ENCODE results near the gene ARL11. TPM values are rescaled to one million over a fixed set of nuclear protein-coding genes. Genes with fewer than 3 reads are reported as not detected.
A peak's percentile ranks its signal among the peaks of the same experiment; 100 is the strongest.

Gene ARL11
- total and polyA plus RNA-seq, 2 donors (not counting 1 experiment from before 2014, with no cell fraction given), result not detected

- Histone ChIP-seq H3K79me2 (ENCODE audit: control insufficient read depth, insufficient read depth, low read length) (no peaks in the 10 kb centered on the region), H2AFZ (ENCODE audit: low read length) (no peak overlapping the region), H3K4me3 (replicated peaks in 1 of 4; ENCODE audit: control extremely low read depth in 1 of 4, insufficient read depth in 1 of 4, low read depth in 3 of 4, low read length in 4 of 4) (no peak overlapping the region), H3K9me3 (ENCODE audit: control insufficient read depth, insufficient read depth, low read depth, low read length) (no peaks in the 10 kb centered on the region), H3K27ac (ENCODE audit: insufficient read depth, low read length) (no peak overlapping the region), H3K9ac (ENCODE audit: insufficient read depth, low read length) (no peak overlapping the region), H3K36me3 (ENCODE audit: control insufficient read depth, insufficient read depth, low read length) (no peaks in the 10 kb centered on the region), H4K20me1 (ENCODE audit: control insufficient read depth, extremely low read depth, insufficient read depth, low read length) (no peaks in the 10 kb centered on the region), H3K27me3 (ENCODE audit: control insufficient read depth, insufficient read depth, low read length) (no peaks in the 10 kb centered on the region), H3K4me1 (ENCODE audit: control insufficient read depth, extremely low read depth, insufficient read depth, low read length) (no peaks in the 10 kb centered on the region), H3K4me2 (ENCODE audit: extremely low read depth, insufficient read depth, low read length) (no peak overlapping the region)
- no peak for TF ChIP-seq EZH2 (IDR thresholded peaks at IDR 0.05; ENCODE audit: low read length, missing control alignments)
- no peak for TF ChIP-seq CTCF (conservative IDR thresholded peaks at IDR 0.05 in 1 of 2, IDR thresholded peaks at IDR 0.05 in 1 of 2; ENCODE audit: low read depth in 1 of 2, low read length in 2 of 2)
- no peak for DNase-seq (ENCODE audit: low read depth in 2 of 2)
Measured at GRCh38 chr13:49632156-49632555, 3.8 kb downstream of the ARL11 start.

GRCh38 chr13:49633710-49634109 lies 5.4 kb downstream of the ARL11 start:
- no peaks in the 10 kb centered on the region for H3K36me3 ChIP-seq (ENCODE audit: control insufficient read depth, insufficient read depth, low read length)
- no peak overlapping the region for H3K4me3 ChIP-seq (replicated peaks in 1 of 4; ENCODE audit: control extremely low read depth in 1 of 4, insufficient read depth in 1 of 4, low read depth in 3 of 4, low read length in 4 of 4)
- no peak overlapping the region for H3K4me2 ChIP-seq (ENCODE audit: extremely low read depth, insufficient read depth, low read length)
- H3K9ac ChIP-seq (ENCODE audit: insufficient read depth, low read length), result no peak overlapping the region
- no peak overlapping the region for H2AFZ ChIP-seq (ENCODE audit: low read length)
- H3K27me3 ChIP-seq (ENCODE audit: control insufficient read depth, insufficient read depth, low read length), result no peaks in the 10 kb centered on the region
- H3K27ac ChIP-seq (ENCODE audit: insufficient read depth, low read length), result no peak overlapping the region
- H3K4me1 ChIP-seq (ENCODE audit: control insufficient read depth, extremely low read depth, insufficient read depth, low read length), result no peaks in the 10 kb centered on the region
- TF ChIP-seq CTCF (conservative IDR thresholded peaks at IDR 0.05 in 1 of 2, IDR thresholded peaks at IDR 0.05 in 1 of 2; ENCODE audit: low read depth in 1 of 2, low read length in 2 of 2) (no peak), EZH2 (IDR thresholded peaks at IDR 0.05; ENCODE audit: low read length, missing control alignments) (no peak)
- DNase-seq (ENCODE audit: low read depth in 2 of 2), result no peak
- H3K9me3 ChIP-seq (ENCODE audit: control insufficient read depth, insufficient read depth, low read depth, low read length), result no peaks in the 10 kb centered on the region
- H4K20me1 ChIP-seq (ENCODE audit: control insufficient read depth, extremely low read depth, insufficient read depth, low read length), result no peaks in the 10 kb centered on the region
- no peaks in the 10 kb centered on the region for H3K79me2 ChIP-seq (ENCODE audit: control insufficient read depth, insufficient read depth, low read length)

GRCh38 chr13:49635599-49636433 lies 7.5 kb downstream of the ARL11 start:
- Histone ChIP-seq H3K36me3 (ENCODE audit: control insufficient read depth, insufficient read depth, low read length) (no peaks in the 10 kb centered on the region), H3K9ac (ENCODE audit: insufficient read depth, low read length) (no peak overlapping the region), H2AFZ (ENCODE audit: low read length) (peak overlapping the region; percentile 19), H3K27me3 (ENCODE audit: control insufficient read depth, insufficient read depth, low read length) (no peaks in the 10 kb centered on the region), H3K4me1 (ENCODE audit: control insufficient read depth, extremely low read depth, insufficient read depth, low read length) (no peaks in the 10 kb centered on the region), H3K4me3 (replicated peaks in 1 of 4; ENCODE audit: control extremely low read depth in 1 of 4, insufficient read depth in 1 of 4, low read depth in 3 of 4, low read length in 4 of 4) (peak overlapping the region in 1 of 4 experiments; percentile 23), H3K79me2 (ENCODE audit: control insufficient read depth, insufficient read depth, low read length) (no peaks in the 10 kb centered on the region), H4K20me1 (ENCODE audit: control insufficient read depth, extremely low read depth, insufficient read depth, low read length) (no peaks in the 10 kb centered on the region), H3K4me2 (ENCODE audit: extremely low read depth, insufficient read depth, low read length) (no peak overlapping the region), H3K27ac (ENCODE audit: insufficient read depth, low read length) (no peak overlapping the region), H3K9me3 (ENCODE audit: control insufficient read depth, insufficient read depth, low read depth, low read length) (no peaks in the 10 kb centered on the region)
- TF ChIP-seq CTCF (conservative IDR thresholded peaks at IDR 0.05 in 1 of 2, IDR thresholded peaks at IDR 0.05 in 1 of 2; ENCODE audit: low read depth in 1 of 2, low read length in 2 of 2) (no peak), EZH2 (IDR thresholded peaks at IDR 0.05; ENCODE audit: low read length, missing control alignments) (no peak)
- peak; percentile 51 to 69 for DNase-seq (ENCODE audit: low read depth in 2 of 2)
